Endothelial cell of umbilical vein (primary cell): ENCODE results near the gene PFDN1. TPM values are rescaled to one million over a fixed set of nuclear protein-coding genes. Genes with fewer than 3 reads are reported as not detected.

ENCODE experiments used
- Bru-seq: library from RNA; stranded (reverse); fragments of 400-500 nt; gene quantifications from one replicate; lab custom pipeline; 2021; lab: Mats Ljungman, UMichigan
- BruChase-seq, 2 experiments: library from RNA; stranded (reverse); fragments of 400-500 nt; gene quantifications; one replicate each; lab custom pipeline; 2021; lab: Mats Ljungman, UMichigan
- BruUV-seq: library from RNA; stranded (reverse); fragments of 400-500 nt; replicated peaks from 2 replicates; lab custom pipeline; 2021; lab: Mats Ljungman, UMichigan
- CTCF ChIA-PET: fragments of 300-600, 350-600 bp; sonication (Branson Sonifier 250); formaldehyde crosslinking; loops from one replicate; lab custom pipeline; 2021; ENCODE audit warnings: antibody characterized with exemption, inconsistent platforms; lab: Charles Lee
- POLR2A ChIA-PET: fragments of 300-600, 350-600 bp; sonication (Branson Sonifier 250); formaldehyde crosslinking; loops from one replicate; lab custom pipeline; 2021; ENCODE audit warnings: antibody characterized with exemption, inconsistent platforms; lab: Charles Lee
- DNase-seq: peaks from one replicate; pipeline ENCODE4 v3.0.0-alpha.2; 2011; ENCODE audit warnings: low read depth, low spot score
- FAIRE-seq: peaks from 2 replicates; lab custom pipeline; 2011; peaks lifted over from hg19 to GRCh38; lab: Jason Lieb, UNC
- H2AFZ ChIP-seq: 2 replicates; pipeline ENCODE4 v1.6.0; 2012; ENCODE audit warnings: low read depth, low read length, control low read depth, inconsistent platforms
- H3K27ac ChIP-seq: 2 replicates; pipeline ENCODE4 v1.5.1; 2011; ENCODE audit warnings: low read depth, mild to moderate bottlenecking, control low read depth, low read length, moderate library complexity; ENCODE audit not compliant: insufficient read depth
- H3K27me3 ChIP-seq, 2 experiments: 2 replicates each; pipeline versions ENCODE4 v1.6.0 to v1.6.1; 2011; ENCODE audit warnings: low read length in 2 of 2, mixed read lengths in 1 of 2; ENCODE audit not compliant: control insufficient read depth in 2 of 2, insufficient read depth in 2 of 2
- H3K36me3 ChIP-seq, 2 experiments: 2 replicates in 1 of 2; 3 replicates in 1 of 2; pipeline ENCODE4 v1.5.1; 2011; ENCODE audit warnings: low read length in 2 of 2, mild to moderate bottlenecking in 1 of 2, moderate library complexity in 1 of 2; ENCODE audit not compliant: control insufficient read depth in 2 of 2, insufficient read depth in 2 of 2; ENCODE audit errors: extremely low read depth in 1 of 2
- H3K4me1 ChIP-seq: 3 replicates; pipeline ENCODE4 v1.5.1; 2011; ENCODE audit warnings: mild to moderate bottlenecking, low read length; ENCODE audit not compliant: control insufficient read depth, insufficient read depth; ENCODE audit errors: extremely low read depth
- H3K4me2 ChIP-seq: 2 replicates; pipeline ENCODE4 v1.6.1; 2011; ENCODE audit warnings: low read length, control low read depth, mixed read lengths; ENCODE audit not compliant: insufficient read depth
- H3K4me3 ChIP-seq, 3 experiments: fragments of 200-600 bp in 1 of 3; sonication (generic), shearing (Covaris generic) in 1 of 3; replicated peaks in 1 of 3; 2 replicates each; pipeline ENCODE4 v1.5.1; 2011 to 2016; ENCODE audit warnings: control low read depth in 3 of 3, low read length in 3 of 3, mild to moderate bottlenecking in 2 of 3, inconsistent platforms in 1 of 3, low read depth in 1 of 3, moderate library complexity in 1 of 3; ENCODE audit not compliant: insufficient read depth in 1 of 3
- H3K79me2 ChIP-seq: 2 replicates; pipeline ENCODE4 v1.6.0; 2012; ENCODE audit warnings: low read length, inconsistent platforms; ENCODE audit not compliant: control insufficient read depth, insufficient read depth
- H3K9ac ChIP-seq: replicated peaks from 2 replicates; pipeline ENCODE3; 2011; ENCODE audit warnings: low read length, control low read depth; ENCODE audit not compliant: insufficient read depth; ENCODE audit errors: extremely low read depth
- H3K9me1 ChIP-seq: replicated peaks from 3 replicates; pipeline ENCODE4 v1.6.0; 2011; ENCODE audit warnings: mild to moderate bottlenecking, low read length; ENCODE audit not compliant: control insufficient read depth, insufficient read depth; ENCODE audit errors: extremely low read depth
- H3K9me3 ChIP-seq: replicated peaks from 2 replicates; pipeline ENCODE4 v1.5.1; 2012; ENCODE audit warnings: low read length, inconsistent platforms; ENCODE audit not compliant: control insufficient read depth, insufficient read depth
- H4K20me1 ChIP-seq: replicated peaks from 2 replicates; pipeline ENCODE3; 2011; ENCODE audit warnings: mild to moderate bottlenecking, low read length; ENCODE audit not compliant: control insufficient read depth, insufficient read depth; ENCODE audit errors: extremely low read depth
- EZH2 ChIP-seq: IDR thresholded peaks from 2 replicates; pipeline ENCODE4 v1.6.1; 2012; ENCODE audit warnings: borderline replicate concordance, low read depth, mild to moderate bottlenecking, moderate library complexity, low read length, inconsistent platforms; ENCODE audit not compliant: severe bottlenecking
- FOS ChIP-seq: IDR thresholded peaks from 2 replicates; pipeline ENCODE4 v1.6.1; 2011; ENCODE audit warnings: mild to moderate bottlenecking, low read length, moderate library complexity, borderline replicate concordance; ENCODE audit not compliant: insufficient read depth
- GATA2 ChIP-seq: IDR thresholded peaks from 2 replicates; pipeline ENCODE4 v1.7.0; 2011; ENCODE audit warnings: low read depth, mild to moderate bottlenecking, moderate library complexity, mixed read lengths, low read length; ENCODE audit not compliant: insufficient read length, insufficient read depth
- MYC ChIP-seq: IDR thresholded peaks from one replicate; pipeline ENCODE4 v1.6.1; 2011; ENCODE audit warnings: mild to moderate bottlenecking, low read depth, low read length
- POLR2A ChIP-seq: IDR thresholded peaks from 2 replicates; pipeline ENCODE4 v1.6.1; 2012; ENCODE audit warnings: low read depth, mild to moderate bottlenecking, control low read depth, low read length
- POLR2AphosphoS5 ChIP-seq: IDR thresholded peaks from 2 replicates; pipeline ENCODE4 v1.6.1; 2012; ENCODE audit warnings: low read depth, mild to moderate bottlenecking, control low read depth, low read length, moderate library complexity; ENCODE audit not compliant: insufficient read depth
- dilution Hi-C: fragments of 300-500 bp; cut with MboI; formaldehyde crosslinking; loops from one replicate; pipeline ENCODE4 v1.15.0; 2019; ENCODE audit warnings: low sequenced_read_pairs; ENCODE audit not compliant: extremely low pct_ligation_motif_present
- intact Hi-C: fragments of 100-400 bp; cut with micrococcal nuclease; formaldehyde crosslinking; loops from one replicate; pipeline ENCODE4 v1.10.0; 2022
- long read RNA-seq: library from polyadenylated mRNA; stranded (forward); transcript quantifications from one replicate; pipeline ENCODE4 v2.0.0, GENCODE V29; 2021
- polyA minus RNA-seq, 3 experiments: library from RNA; depleted of rRNA, polyadenylated mRNA; stranded (reverse); fragments of >200 nt; gene quantifications; 1 replicate in 1 of 3; 2 replicates in 2 of 3; pipeline ENCODE4 v1.2.3, GENCODE V29; 2011
- polyA plus RNA-seq, 4 experiments: library from polyadenylated mRNA; depleted of rRNA in 3 of 4; stranded (reverse) in 3 of 4; unstranded in 1 of 4; fragments of >200 nt; gene quantifications; 2 replicates each; pipeline versions ENCODE4 v1.2.1 to v1.2.3, GENCODE V29; 2011 to 2012; ENCODE audit warnings: missing spikeins in 1 of 4
- total RNA-seq: library from RNA; stranded (reverse); gene quantifications from 2 replicates; pipeline ENCODE4 v1.2.3, GENCODE V29; 2021
- TF ChIP-seq, protein P1 (sequence below): IDR thresholded peaks from 2 replicates; pipeline ENCODE4 v1.6.1; 2011; ENCODE audit not compliant: insufficient read depth, insufficient read length

Gene PFDN1, protein sequence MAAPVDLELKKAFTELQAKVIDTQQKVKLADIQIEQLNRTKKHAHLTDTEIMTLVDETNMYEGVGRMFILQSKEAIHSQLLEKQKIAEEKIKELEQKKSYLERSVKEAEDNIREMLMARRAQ
- total RNA-seq (107 and 108 TPM in 2 replicates), polyA plus RNA-seq (156 and 158 TPM in 2 replicates), polyA minus RNA-seq (115 and 149 TPM in 2 replicates), Bru-seq, nascent RNA (percentile 91 among the genes with signal in this experiment), BruChase-seq, experiment 1, labeled RNA remaining after a 6-hour chase (percentile 89 among the genes with signal in this experiment), BruChase-seq, experiment 2, labeled RNA remaining after a 2-hour chase (percentile 79 among the genes with signal in this experiment)
- polyA plus RNA-seq (2011; cell fraction: cytosol; rRNA removed): 180 and 203 TPM in 2 replicates
- 69.6 and 71.7 TPM in 2 replicates for polyA plus RNA-seq (2011; cell fraction: nucleus; rRNA removed)
- polyA plus RNA-seq (2012): 141 and 266 TPM in 2 replicates
- 25.7 TPM for polyA minus RNA-seq (2011; cell fraction: cytosol; rRNA and poly(A)+ RNA removed)
- 29.2 and 44.5 TPM in 2 replicates for polyA minus RNA-seq (2011; cell fraction: nucleus; rRNA and poly(A)+ RNA removed)
- long read RNA-seq, transcript PFDN1-203 (3 exons, 1,091 nt): minor isoform, 69 of 544 reads
- long read RNA-seq, transcript PFDN1-201 (4 exons, 1,352 nt): major isoform, 419 of 544 reads
- long read RNA-seq, partial matches to known transcripts: 1 of 544 reads
- long read RNA-seq, other reads (novel, unspliced or antisense): 50 of 544 reads

DNA sequence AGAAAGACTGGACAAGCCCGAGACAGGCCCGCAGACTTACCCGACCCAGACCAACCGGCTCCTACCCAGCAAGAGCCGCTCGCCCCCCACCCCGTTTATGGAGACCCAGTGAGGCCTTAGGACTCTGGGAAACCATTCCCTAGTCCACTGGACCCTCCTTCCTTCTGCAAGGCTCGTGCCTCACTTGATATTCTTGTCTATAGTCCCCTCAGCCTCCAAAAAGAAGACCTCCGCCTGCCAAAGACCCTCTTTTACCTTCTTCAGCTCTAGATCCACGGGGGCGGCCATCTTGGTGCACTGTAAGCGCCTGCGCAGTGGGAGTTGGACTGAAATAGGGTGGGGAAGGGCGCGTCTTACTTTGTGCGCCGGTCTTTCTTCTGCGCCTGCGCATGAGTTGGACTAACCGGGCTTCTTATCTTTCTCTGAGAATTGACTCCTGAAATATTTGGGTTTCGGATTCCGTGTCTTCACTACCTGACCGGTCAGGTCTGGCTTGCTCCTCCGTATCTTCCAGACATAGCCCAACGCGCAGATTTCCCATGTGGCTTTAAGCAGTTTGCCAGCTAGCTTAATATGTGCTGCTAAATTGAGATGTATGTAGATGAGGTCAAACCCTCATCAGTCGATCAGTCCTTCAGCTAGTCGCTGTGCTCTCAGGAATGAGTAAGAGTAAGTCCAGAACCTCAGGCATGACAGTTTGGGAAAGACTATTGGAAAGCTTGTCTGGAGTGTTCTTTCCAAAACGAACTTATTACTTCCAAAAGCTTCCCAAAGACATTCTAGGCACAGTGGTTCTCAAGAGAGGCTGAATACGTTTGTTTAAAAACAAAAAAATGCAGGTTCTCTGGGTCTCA, at the start of gene PFDN1:
PFDN1 (minus strand) TSS at position 316 of the 854 bp plus-strand sequence; CDS start at position 288, 28 bp downstream.
- Histone ChIP-seq H3K79me2 (peaks cover 30% of the 10 kb centered on the region), H3K4me2 (peak within 1 kb of the TSS; percentile 85), H2AFZ (peak within 1 kb of the TSS; percentile 61), H3K9ac (peak within 1 kb of the TSS; percentile 96), H3K27ac (peak within 1 kb of the TSS; percentile 85), H3K4me3 (peak within 1 kb of the TSS; percentile 95 to 98 (median 95)), H3K9me3 (no peaks in the 10 kb centered on the region), H3K9me1 (no peaks in the 10 kb centered on the region), H4K20me1 (no peaks in the 10 kb centered on the region), H3K36me3 (no peaks in the 10 kb centered on the region), H3K27me3 (no peaks in the 10 kb centered on the region), H3K4me1 (peaks cover 23% of the 10 kb centered on the region)
- FAIRE-seq: peak; percentile 87
- CTCF ChIA-PET: interaction anchor here (1.1 to 2.9 kb wide), 7 partner anchors 9 to 63 kb away, joined by 4 to 21 read pairs (median 5); partner anchors contain the start of gene HBEGF
- dilution Hi-C loops: no loop called here
- intact Hi-C loops: loop anchor here (1.0 kb wide), 2 partner anchors 8 to 43 kb away; partner anchors contain the start of gene HBEGF
- TF ChIP-seq FOS (no peak), EZH2 (no peak), GATA2 (peak; percentile 50), POLR2A (peak; percentile 81), POLR2AphosphoS5 (peak; percentile 56), MYC (no peak)
- TF ChIP-seq, protein P1, sequence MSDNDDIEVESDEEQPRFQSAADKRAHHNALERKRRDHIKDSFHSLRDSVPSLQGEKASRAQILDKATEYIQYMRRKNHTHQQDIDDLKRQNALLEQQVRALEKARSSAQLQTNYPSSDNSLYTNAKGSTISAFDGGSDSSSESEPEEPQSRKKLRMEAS: no peak
- POLR2A ChIA-PET: interaction anchor here (0.6 to 2.5 kb wide), 4 partner anchors 9 to 43 kb away, joined by 3 to 18 read pairs (median 8); partner anchors contain the start of gene HBEGF
- BruUV-seq: TSS peak; percentile 83
- peak; percentile 96 for DNase-seq
